ENCODE results near the gene LTA4H. TPM values are rescaled to one million over a fixed set of nuclear protein-coding genes. Genes with fewer than 3 reads are reported as not detected.

LTA4H gene
- total and polyA plus RNA-seq, 10 of the 15 experiments (the other 5 are each of a cell fraction or from before 2014, with no cell fraction given) = 43.9 to 106 (median 47.3) TPM

GRCh38 chr12:96014943-96015599, 20.3 kb downstream of the LTA4H start (continued):
- no peak for TF ChIP-seq ZSCAN29 (IDR thresholded peaks at IDR 0.05)

- TF ChIP-seq STAT3 (IDR thresholded peaks at IDR 0.05; ENCODE audit: low read depth, low read length) (no peak), BCL3 (IDR thresholded peaks at IDR 0.05; ENCODE audit: borderline replicate concordance, insufficient read depth, low read depth, low read length, poor library complexity, severe bottlenecking) (no peak)
- Histone ChIP-seq H3K9me3 (replicated peaks; ENCODE audit: control insufficient read depth, insufficient read depth, low read length) (no peaks in the 10 kb centered on the region), H3K4me3 (no peak overlapping the region), H2AFZ (ENCODE audit: control insufficient read depth, low read depth, low read length) (no peak overlapping the region), H3K36me3 (ENCODE audit: control insufficient read depth in 2 of 2, insufficient read depth in 2 of 2, low read length in 1 of 2) (peaks cover 7 to 10% of the 10 kb centered on the region in 2 experiments), H3K9ac (ENCODE audit: control insufficient read depth, insufficient read depth, low read length) (no peak overlapping the region), H3K27ac (ENCODE audit: control insufficient read depth, insufficient read depth) (no peak overlapping the region), H4K20me1 (ENCODE audit: control insufficient read depth, insufficient read depth) (no peaks in the 10 kb centered on the region), H3K79me2 (ENCODE audit: control insufficient read depth, insufficient read depth, low read length) (no peaks in the 10 kb centered on the region), H3K27me3 (replicated peaks in 1 of 2; ENCODE audit: control insufficient read depth in 2 of 2, insufficient read depth in 2 of 2, low read length in 1 of 2) (no peaks in the 10 kb centered on the region), H3K4me1 (ENCODE audit: control insufficient read depth, insufficient read depth, low read length) (no peaks in the 10 kb centered on the region), H3K4me2 (ENCODE audit: control insufficient read depth, insufficient read depth) (no peak overlapping the region)
- in situ Hi-C loops (cut with MboI) = no loop called here
- POLR2A ChIA-PET = no interaction called here
- DNase-seq (ENCODE audit: low read depth, low spot score) = no peak
- SMC1A ChIA-PET (ENCODE audit: uncharacterized antibody, unreplicated experiment) = interaction anchor here (0.8 to 2.3 kb wide), 3 partner anchors 9 to 21 kb away, joined by 3 to 9 read pairs (median 3); no protein-coding TSS in a partner anchor
- peak; percentile 79 for FAIRE-seq
- CTCF ChIA-PET = interaction anchor here (1.0 to 1.3 kb wide), 2 partner anchors 9 to 207 kb away, joined by 5 to 6 read pairs; no protein-coding TSS in a partner anchor
- intact Hi-C loops (cut with micrococcal nuclease; ENCODE audit: unreplicated experiment) = no loop called here
- RAD21 ChIA-PET (ENCODE audit: unreplicated experiment) = interaction anchor here (0.7 kb wide), 1 partner anchor 511 kb away, joined by 3 read pairs; no protein-coding TSS in a partner anchor
- 38% methylated on average over 1 of the region's 1 CpG for WGBS (ENCODE audit: insufficient coverage, insufficient replicate concordance, low lambda C conversion rate, missing lambda C conversion rate)
- no peak for ATAC-seq
- BruUV-seq (replicated peaks) = no TSS peak
Observed at GRCh38 chr12:96007729-96008128, 27.7 kb downstream of the LTA4H start.

Measured in GM12878 (cell line).